PC-9 (cell line): Measurements from ENCODE around the gene FBXO34. TPM values are rescaled to one million over a fixed set of nuclear protein-coding genes. Genes with fewer than 3 reads are reported as not detected.
"Not testable (repeated sequence)": the region's sequence is repeated elsewhere in the genome, so short reads cannot be mapped to it uniquely, and the experiment has no call there.

Experiments used
- BruUV-seq: library from RNA; stranded (reverse); fragments of 400-500 nt; replicated peaks from 2 replicates; lab custom pipeline; 2021; lab: Mats Ljungman, UMichigan
- CTCF ChIA-PET: fragments of 300-600 bp; sonication (Branson Sonifier 250); formaldehyde crosslinking; loops from one replicate; lab custom pipeline; 2022; ENCODE audit warnings: antibody characterized with exemption; lab: Charles Lee
- POLR2A ChIA-PET: fragments of 300-600 bp; sonication (Branson Sonifier 250); formaldehyde crosslinking; loops from one replicate; lab custom pipeline; 2022; ENCODE audit warnings: antibody characterized with exemption; ENCODE audit not compliant: unreplicated experiment; lab: Charles Lee
- DNase-seq, 2 experiments: peaks; one replicate each; pipeline versions ENCODE4 v3.0.0 to v3.0.0-alpha.2; 2015 to 2022; ENCODE audit warnings: mixed read lengths in 1 of 2
- H2AFZ ChIP-seq: fragments of 200-600 bp; sonication (generic); 2 replicates; pipeline ENCODE4 v1.8.1; 2017; ENCODE audit warnings: antibody characterized with exemption
- H3F3A ChIP-seq: fragments of 200-600 bp; sonication (generic); 2 replicates; pipeline ENCODE4 v1.8.1; 2017; ENCODE audit warnings: antibody characterized with exemption, mild to moderate bottlenecking, low read depth; ENCODE audit not compliant: insufficient read depth
- H3K27ac ChIP-seq: fragments of 200-600 bp; sonication (generic); 2 replicates; pipeline ENCODE4 v1.6.1; 2016; ENCODE audit warnings: mixed run types
- H3K27me3 ChIP-seq: fragments of 200-600 bp; sonication (generic); 2 replicates; pipeline ENCODE4 v1.6.1; 2016; ENCODE audit warnings: low read depth, mixed run types; ENCODE audit not compliant: insufficient read depth
- H3K36me3 ChIP-seq: fragments of 200-600 bp; sonication (generic); 2 replicates; pipeline ENCODE4 v1.6.1; 2016; ENCODE audit warnings: low read depth, mixed run types
- H3K4me1 ChIP-seq: fragments of 200-600 bp; sonication (generic); replicated peaks from 2 replicates; pipeline ENCODE4 v1.6.1; 2016; ENCODE audit warnings: mixed run types; ENCODE audit not compliant: insufficient read depth
- H3K4me2 ChIP-seq: fragments of 200-600 bp; sonication (generic); 2 replicates; pipeline ENCODE4 v1.6.1; 2017; ENCODE audit warnings: mixed run types
- H3K4me3 ChIP-seq: fragments of 200-600 bp; sonication (generic); 2 replicates; pipeline ENCODE4 v1.6.1; 2016; ENCODE audit warnings: mixed run types
- H3K79me2 ChIP-seq: fragments of 200-600 bp; sonication (generic); 2 replicates; pipeline ENCODE4 v1.6.1; 2017; ENCODE audit warnings: low read depth, mixed run types
- H3K9me2 ChIP-seq: fragments of 200-600 bp; sonication (generic); 2 replicates; pipeline ENCODE4 v1.8.1; 2017; ENCODE audit warnings: mild to moderate bottlenecking; ENCODE audit not compliant: insufficient read depth
- H3K9me3 ChIP-seq: fragments of 200-600 bp; sonication (generic); 2 replicates; pipeline ENCODE4 v1.8.1; 2016; ENCODE audit warnings: low read depth; ENCODE audit not compliant: insufficient read depth
- H4K20me1 ChIP-seq: fragments of 200-600 bp; sonication (generic); 2 replicates; pipeline ENCODE4 v1.8.1; 2017; ENCODE audit not compliant: insufficient read depth
- EZH2 ChIP-seq: fragments of 200-600 bp; sonication (generic); IDR thresholded peaks from 2 replicates; pipeline ENCODE4 v1.8.0; 2017; ENCODE audit warnings: antibody characterized with exemption, low read depth
- intact Hi-C: fragments of 100-400 bp; cut with micrococcal nuclease; formaldehyde crosslinking; loops from one replicate; pipeline ENCODE4 v1.10.0; 2022; ENCODE audit not compliant: unreplicated experiment
- total RNA-seq: library from RNA; stranded (reverse); gene quantifications from 2 replicates; pipeline ENCODE4 v1.2.3, GENCODE V29; 2021
- TF ChIP-seq, protein P1 (sequence below): fragments of 200-600 bp; sonication (generic); conservative IDR thresholded peaks from 2 replicates; pipeline ENCODE4 v1.6.1; 2017; ENCODE audit warnings: mixed run types, antibody characterized with exemption, mild to moderate bottlenecking, moderate library complexity

FBXO34 gene
- total RNA-seq, 1 experiment from 2014 or later = 32.8 TPM

- ChIA-PET POLR2A (interaction anchor here (0.6 kb wide), 1 partner anchor 24 kb away, joined by 4 read pairs; no protein-coding TSS in a partner anchor), CTCF (no interaction called here)
- Histone ChIP-seq H4K20me1 (no peaks in the 10 kb centered on the region; the same call in 1 of the 2 replicates), H3K27ac (no peak overlapping the region), H3K9me3 (no peaks in the 10 kb centered on the region), H3K4me1 (peaks cover 18% of the 10 kb centered on the region), H3K4me3 (no peak overlapping the region), H3F3A (0 out of 2 replicates have a peak, but pooled peaks cover 14% of the 10 kb centered on the region), H3K36me3 (no peaks in the 10 kb centered on the region), H3K9me2 (no peaks in the 10 kb centered on the region), H3K27me3 (no peaks in the 10 kb centered on the region), H2AFZ (no peak overlapping the region), H3K79me2 (peaks cover 65% of the 10 kb centered on the region), H3K4me2 (no peak overlapping the region)
- TF ChIP-seq, protein P1, sequence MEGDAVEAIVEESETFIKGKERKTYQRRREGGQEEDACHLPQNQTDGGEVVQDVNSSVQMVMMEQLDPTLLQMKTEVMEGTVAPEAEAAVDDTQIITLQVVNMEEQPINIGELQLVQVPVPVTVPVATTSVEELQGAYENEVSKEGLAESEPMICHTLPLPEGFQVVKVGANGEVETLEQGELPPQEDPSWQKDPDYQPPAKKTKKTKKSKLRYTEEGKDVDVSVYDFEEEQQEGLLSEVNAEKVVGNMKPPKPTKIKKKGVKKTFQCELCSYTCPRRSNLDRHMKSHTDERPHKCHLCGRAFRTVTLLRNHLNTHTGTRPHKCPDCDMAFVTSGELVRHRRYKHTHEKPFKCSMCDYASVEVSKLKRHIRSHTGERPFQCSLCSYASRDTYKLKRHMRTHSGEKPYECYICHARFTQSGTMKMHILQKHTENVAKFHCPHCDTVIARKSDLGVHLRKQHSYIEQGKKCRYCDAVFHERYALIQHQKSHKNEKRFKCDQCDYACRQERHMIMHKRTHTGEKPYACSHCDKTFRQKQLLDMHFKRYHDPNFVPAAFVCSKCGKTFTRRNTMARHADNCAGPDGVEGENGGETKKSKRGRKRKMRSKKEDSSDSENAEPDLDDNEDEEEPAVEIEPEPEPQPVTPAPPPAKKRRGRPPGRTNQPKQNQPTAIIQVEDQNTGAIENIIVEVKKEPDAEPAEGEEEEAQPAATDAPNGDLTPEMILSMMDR = no peak
- no peak for TF ChIP-seq EZH2
- BruUV-seq = no TSS peak
- intact Hi-C loops = no loop called here
- DNase-seq = no peak
Observed at GRCh38 chr14:55340482-55340881, 69.3 kb downstream of the FBXO34 start.

DNA sequence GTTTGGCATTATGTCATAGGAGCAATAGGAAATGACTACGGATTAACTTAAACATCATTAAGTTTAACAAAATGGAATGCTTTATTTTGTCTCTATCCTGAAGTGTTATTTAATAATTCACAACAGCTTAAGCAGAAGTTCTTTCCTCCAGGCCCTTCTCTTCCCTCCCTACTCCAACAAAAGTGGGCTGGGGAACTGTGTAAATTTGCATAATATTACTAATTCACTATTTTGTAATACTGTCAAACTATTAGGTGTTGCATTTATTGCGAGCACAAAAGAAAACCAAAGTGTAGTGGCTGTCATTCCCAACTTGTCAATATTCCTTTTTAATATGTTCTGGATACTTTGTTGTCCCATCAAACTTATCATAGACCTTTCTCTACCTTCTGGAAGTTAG, 70.6 kb downstream of the FBXO34 start:
- Histone ChIP-seq H4K20me1 (no peaks in the 10 kb centered on the region; the same call in 1 of the 2 replicates), H3K27ac (no peak overlapping the region), H2AFZ (no peak overlapping the region), H3K4me2 (no peak overlapping the region), H3F3A (0 out of 2 replicates have a peak, but pooled peaks cover 5% of the 10 kb centered on the region), H3K36me3 (no peaks in the 10 kb centered on the region), H3K4me1 (peaks cover 5% of the 10 kb centered on the region; the same call in 1 of the 2 replicates), H3K9me2 (no peaks in the 10 kb centered on the region), H3K27me3 (no peaks in the 10 kb centered on the region), H3K4me3 (no peak overlapping the region), H3K79me2 (peaks cover 67% of the 10 kb centered on the region), H3K9me3 (no peaks in the 10 kb centered on the region)
- intact Hi-C loops = no loop called here
- ChIA-PET POLR2A (no interaction called here), CTCF (no interaction called here)
- no peak for DNase-seq
- no TSS peak for BruUV-seq
- TF ChIP-seq, protein P1 = no peak
- no peak for TF ChIP-seq EZH2

DNA sequence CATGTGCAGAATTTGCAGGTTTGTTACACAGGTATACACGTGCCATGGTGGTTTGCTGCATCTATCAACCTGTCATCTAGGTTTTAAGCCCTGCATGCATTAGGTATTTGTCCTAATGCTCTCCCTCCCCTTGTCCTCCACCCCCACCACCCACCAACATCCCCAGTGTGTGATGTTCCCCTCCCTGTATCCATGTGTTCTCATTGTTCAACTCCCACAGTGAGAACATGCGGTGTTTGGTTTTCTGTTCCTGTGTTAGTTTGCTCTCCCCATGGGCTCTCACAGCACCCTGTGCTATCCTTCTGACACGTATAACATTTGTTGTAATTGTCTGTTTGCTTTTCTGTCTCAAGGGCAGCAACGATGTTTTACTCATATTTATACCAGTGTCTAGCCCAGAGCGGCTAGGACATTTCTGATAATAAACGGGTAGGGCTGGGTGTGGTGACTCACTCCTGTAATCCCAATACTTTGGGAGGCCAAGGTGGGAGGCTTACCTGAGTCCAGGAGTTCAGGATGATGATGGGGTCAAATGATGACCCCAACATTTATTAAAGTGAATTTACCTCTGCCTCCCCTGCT, 73.5 kb downstream of the FBXO34 start:
- H3K4me3 ChIP-seq, H3K9me2 ChIP-seq, H4K20me1 ChIP-seq, CTCF ChIA-PET, intact Hi-C loops, H3K27me3 ChIP-seq, H3K27ac ChIP-seq, H3K9me3 ChIP-seq, H3K4me2 ChIP-seq, POLR2A ChIA-PET, H2AFZ ChIP-seq, BruUV-seq, H3F3A ChIP-seq, H3K4me1 ChIP-seq, DNase-seq, H3K36me3 ChIP-seq: not testable (repeated sequence)
- H3K79me2 ChIP-seq = peaks cover 55% of the 10 kb centered on the region
